Mammary epithelial cell (primary cell): ENCODE data around the gene BMP8B.

ENCODE experiments used
- EZH2 ChIP-seq: IDR thresholded peaks from 2 replicates; pipeline ENCODE4 v1.6.1; 2012; ENCODE audit warnings: low read length, inconsistent platforms, borderline replicate concordance
- TF ChIP-seq, protein P1 (sequence below), 2 donors: IDR thresholded peaks in 1 of 2; conservative IDR thresholded peaks in 1 of 2; 2 replicates each; pipeline ENCODE4 v1.5.1; 2011 to 2012; ENCODE audit warnings: inconsistent platforms in 2 of 2, low read length in 2 of 2, mild to moderate bottlenecking in 2 of 2, control low read depth in 1 of 2, low read depth in 1 of 2; ENCODE audit not compliant: insufficient read depth in 1 of 2; ENCODE audit errors: extremely low read depth in 1 of 2

DNA sequence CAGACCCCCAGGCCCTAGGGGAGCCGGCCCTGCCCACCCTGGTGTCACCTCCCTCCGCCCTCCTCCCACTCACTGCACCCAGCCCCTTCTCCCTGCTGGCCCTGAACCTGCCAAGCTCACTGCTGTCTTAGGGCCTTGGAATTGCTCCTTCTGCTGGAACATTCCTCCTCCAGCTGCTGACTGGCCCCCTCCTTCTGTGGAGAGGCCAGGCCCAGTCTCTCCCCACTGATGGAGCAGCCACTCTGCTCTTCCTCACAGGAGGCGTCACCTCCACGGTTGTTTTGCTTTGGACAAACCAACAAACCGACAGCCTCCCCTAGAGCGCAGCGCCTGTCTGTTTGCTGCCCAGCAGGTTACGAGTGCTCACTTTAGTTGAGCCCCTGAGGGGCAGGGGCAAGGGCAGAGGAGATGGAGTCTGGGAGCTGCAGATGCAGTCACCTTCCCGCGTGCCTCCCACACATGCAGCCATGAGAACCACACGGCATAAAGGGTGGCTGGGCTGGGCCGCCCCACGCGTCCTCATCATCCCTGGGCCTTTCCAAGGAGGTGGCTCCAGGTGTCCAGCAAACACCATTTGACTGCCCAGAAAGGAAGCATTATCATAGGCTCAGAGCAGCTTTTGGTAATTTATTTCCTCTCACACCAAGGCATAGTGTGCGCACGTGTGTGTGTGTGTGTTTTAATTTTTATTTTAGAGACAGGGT lies 27.0 kb downstream of the BMP8B start:
- TF ChIP-seq, protein P1, sequence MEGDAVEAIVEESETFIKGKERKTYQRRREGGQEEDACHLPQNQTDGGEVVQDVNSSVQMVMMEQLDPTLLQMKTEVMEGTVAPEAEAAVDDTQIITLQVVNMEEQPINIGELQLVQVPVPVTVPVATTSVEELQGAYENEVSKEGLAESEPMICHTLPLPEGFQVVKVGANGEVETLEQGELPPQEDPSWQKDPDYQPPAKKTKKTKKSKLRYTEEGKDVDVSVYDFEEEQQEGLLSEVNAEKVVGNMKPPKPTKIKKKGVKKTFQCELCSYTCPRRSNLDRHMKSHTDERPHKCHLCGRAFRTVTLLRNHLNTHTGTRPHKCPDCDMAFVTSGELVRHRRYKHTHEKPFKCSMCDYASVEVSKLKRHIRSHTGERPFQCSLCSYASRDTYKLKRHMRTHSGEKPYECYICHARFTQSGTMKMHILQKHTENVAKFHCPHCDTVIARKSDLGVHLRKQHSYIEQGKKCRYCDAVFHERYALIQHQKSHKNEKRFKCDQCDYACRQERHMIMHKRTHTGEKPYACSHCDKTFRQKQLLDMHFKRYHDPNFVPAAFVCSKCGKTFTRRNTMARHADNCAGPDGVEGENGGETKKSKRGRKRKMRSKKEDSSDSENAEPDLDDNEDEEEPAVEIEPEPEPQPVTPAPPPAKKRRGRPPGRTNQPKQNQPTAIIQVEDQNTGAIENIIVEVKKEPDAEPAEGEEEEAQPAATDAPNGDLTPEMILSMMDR (conservative IDR thresholded peaks at IDR 0.05 in 1 of 2, IDR thresholded peaks at IDR 0.05 in 1 of 2; ENCODE audit: extremely low read depth in 1 of 2, insufficient read depth in 1 of 2, low read depth in 1 of 2, low read length in 2 of 2), result no peak
- TF ChIP-seq EZH2, result no peak
